GM23338 (cell line): Measurements from ENCODE around the gene OR5H1. TPM values are rescaled to one million over a fixed set of nuclear protein-coding genes. Genes with fewer than 3 reads are reported as not detected.

ENCODE experiments used
- ATAC-seq: fragments of 200-7000 bp; cut with Tn5 transposase; 3 replicates; pipeline ENCODE4 v1.9.1; 2020
- DNase-seq: peaks from one replicate; pipeline ENCODE4 v3.0.0-alpha.2; 2015; ENCODE audit warnings: low spot score
- H2AFZ ChIP-seq: fragments of 200-600 bp; sonication (generic); 2 replicates; pipeline ENCODE4 v1.8.0; 2016; ENCODE audit warnings: antibody characterized with exemption, mild to moderate bottlenecking, moderate library complexity
- H3F3A ChIP-seq: fragments of 200-600 bp; sonication (generic); replicated peaks from 2 replicates; pipeline ENCODE4 v1.8.0; 2017; ENCODE audit warnings: antibody characterized with exemption, mixed run types, low read depth
- H3K27ac ChIP-seq: fragments of 200-600 bp; sonication (generic); 2 replicates; pipeline ENCODE4 v1.6.1; 2016; ENCODE audit warnings: low read depth
- H3K27me3 ChIP-seq: fragments of 200-600 bp; sonication (generic); 2 replicates; pipeline ENCODE4 v1.8.0; 2016; ENCODE audit warnings: mild to moderate bottlenecking, mixed run types, moderate library complexity; ENCODE audit not compliant: insufficient read depth
- H3K36me3 ChIP-seq: fragments of 200-600 bp; sonication (generic); 2 replicates; pipeline ENCODE4 v1.8.0; 2016; ENCODE audit warnings: mild to moderate bottlenecking; ENCODE audit not compliant: insufficient read depth
- H3K4me1 ChIP-seq: fragments of 200-600 bp; sonication (generic); 2 replicates; pipeline ENCODE4 v1.8.0; 2016; ENCODE audit warnings: mild to moderate bottlenecking, moderate library complexity; ENCODE audit not compliant: insufficient read depth
- H3K4me2 ChIP-seq: fragments of 200-600 bp; sonication (generic); 2 replicates; pipeline ENCODE4 v1.7.1; 2017; ENCODE audit warnings: mixed run types
- H3K4me3 ChIP-seq: fragments of 200-600 bp; sonication (generic); 2 replicates; pipeline ENCODE4 v1.6.1; 2016; ENCODE audit warnings: mixed run types
- H3K79me2 ChIP-seq: fragments of 200-600 bp; sonication (generic); replicated peaks from 2 replicates; pipeline ENCODE4 v1.8.0; 2017; ENCODE audit warnings: mild to moderate bottlenecking; ENCODE audit not compliant: insufficient read depth
- H3K9me2 ChIP-seq: fragments of 200-600 bp; sonication (generic); 2 replicates; pipeline ENCODE4 v1.8.0; 2017; ENCODE audit not compliant: insufficient read depth
- H4K20me1 ChIP-seq: fragments of 200-600 bp; sonication (generic); replicated peaks from 2 replicates; pipeline ENCODE4 v1.8.0; 2017; ENCODE audit warnings: mild to moderate bottlenecking; ENCODE audit not compliant: insufficient read depth
- H3K27ac Mint-ChIP-seq: 2 replicates; pipeline ENCODE4 v1.8.0; 2020; ENCODE audit warnings: inconsistent platforms, mild to moderate bottlenecking, moderate library complexity, mixed read lengths
- H3K27me3 Mint-ChIP-seq: 3 replicates; pipeline ENCODE4 v1.8.0; 2022; ENCODE audit warnings: low read depth, mild to moderate bottlenecking, moderate library complexity, mixed read lengths, inconsistent platforms; ENCODE audit not compliant: insufficient read depth, poor library complexity
- H3K36me3 Mint-ChIP-seq: 3 replicates; pipeline ENCODE4 v1.8.0; 2021; ENCODE audit warnings: low read depth, mild to moderate bottlenecking, inconsistent platforms, moderate library complexity, mixed read lengths
- H3K4me1 Mint-ChIP-seq: 3 replicates; pipeline ENCODE4 v1.8.0; 2020; ENCODE audit warnings: mild to moderate bottlenecking, inconsistent platforms, mixed read lengths
- H3K4me3 Mint-ChIP-seq: 3 replicates; pipeline ENCODE4 v1.8.0; 2021; ENCODE audit warnings: moderate library complexity, mild to moderate bottlenecking, inconsistent platforms, mixed read lengths
- H3K9me3 Mint-ChIP-seq: 3 replicates; pipeline ENCODE4 v1.8.0; 2020; ENCODE audit warnings: moderate library complexity, mild to moderate bottlenecking, inconsistent platforms, mixed read lengths
- CREB1 ChIP-seq: fragments of 250-450 bp; sonication (Bioruptor Pico); IDR thresholded peaks from 2 replicates; pipeline ENCODE4 v1.5.0; 2020; ENCODE audit warnings: low read depth, mild to moderate bottlenecking, moderate library complexity
- CTCF ChIP-seq, 2 experiments: fragments of 200-600 bp in 1 of 2; sonication (generic) in 1 of 2; conservative IDR thresholded peaks; 2 replicates each; pipeline versions ENCODE4 v1.5.1 to v1.6.1; 2016 to 2017; ENCODE audit warnings: antibody characterized with exemption in 2 of 2, low read depth in 2 of 2, mild to moderate bottlenecking in 2 of 2, moderate library complexity in 1 of 2
- ETS1 ChIP-seq: IDR thresholded peaks from 2 replicates; pipeline ENCODE4 v1.6.1; 2016; ENCODE audit warnings: antibody characterized with exemption
- EZH2 ChIP-seq: fragments of 200-600 bp; sonication (generic); IDR thresholded peaks from one replicate; pipeline ENCODE4 v1.8.0; 2017; ENCODE audit warnings: antibody characterized with exemption, mild to moderate bottlenecking, low read depth; ENCODE audit not compliant: unreplicated experiment
- EZH2phosphoT487 ChIP-seq: fragments of 200-600 bp; sonication (generic); IDR thresholded peaks from one replicate; pipeline ENCODE4 v1.8.1; 2018; ENCODE audit warnings: antibody characterized with exemption; ENCODE audit not compliant: unreplicated experiment
- JUNB ChIP-seq: IDR thresholded peaks from one replicate; pipeline ENCODE4 v1.6.1; 2016; ENCODE audit warnings: antibody characterized with exemption; ENCODE audit not compliant: unreplicated experiment
- NANOG ChIP-seq: IDR thresholded peaks from 2 replicates; pipeline ENCODE4 v1.6.1; 2016; ENCODE audit warnings: antibody characterized with exemption, borderline replicate concordance
- POLR2AphosphoS5 ChIP-seq: IDR thresholded peaks from 2 replicates; pipeline ENCODE4 v1.6.1; 2016; ENCODE audit warnings: antibody characterized with exemption, low read depth
- STAT1 ChIP-seq: IDR thresholded peaks from one replicate; pipeline ENCODE4 v1.6.1; 2016; ENCODE audit warnings: antibody characterized with exemption; ENCODE audit not compliant: unreplicated experiment
- ZNF114 ChIP-seq: fragments of 250-450 bp; sonication (Bioruptor Pico); IDR thresholded peaks from 2 replicates; pipeline ENCODE4 v1.5.0; 2020; ENCODE audit warnings: mild to moderate bottlenecking, moderate library complexity
- ZNF331 ChIP-seq: fragments of 250-450 bp; sonication (Bioruptor Pico); IDR thresholded peaks from 2 replicates; pipeline ENCODE4 v1.5.0; 2020; ENCODE audit warnings: low read depth, mild to moderate bottlenecking, moderate library complexity
- ZNF462 ChIP-seq: fragments of 250-450 bp; sonication (Bioruptor Pico); IDR thresholded peaks from 2 replicates; pipeline ENCODE4 v1.5.0; 2020; ENCODE audit warnings: mild to moderate bottlenecking, moderate library complexity
- polyA plus RNA-seq: library from polyadenylated mRNA; unstranded; fragments of >200 nt; fragmentation: Nextera tagmentation; extraction: Ambion mirVana; gene quantifications from 2 replicates; pipeline ENCODE4 v1.2.1, GENCODE V29; 2016
- total RNA-seq: library from RNA; depleted of rRNA; stranded (reverse); fragments of >200 nt; shearing (Covaris generic); gene quantifications from 2 replicates; pipeline ENCODE4 v1.2.3, GENCODE V29; 2014

Gene OR5H1
- total and polyA plus RNA-seq, 2 experiments from 2014 or later: not detected

- H3K9me2 ChIP-seq: no peaks in the 10 kb centered on the region
- H3K27ac Mint-ChIP-seq: no peak overlapping the region
- H3K4me1 Mint-ChIP-seq: peaks cover 20% of the 10 kb centered on the region; the same call in 2 of the 3 replicates
These were observed 49.9 kb downstream of the OR5H1 start for GRCh38 chr3:98180319-98180890.

GRCh38 chr3:98182196-98182595 is 51.7 kb downstream of the OR5H1 start:
- H3K4me3 Mint-ChIP-seq: no peak overlapping the region
- no peaks in the 10 kb centered on the region for H3K36me3 ChIP-seq
- no peak overlapping the region for H3K4me3 ChIP-seq
- H3K79me2 ChIP-seq: no peaks in the 10 kb centered on the region
- H3K9me2 ChIP-seq: no peaks in the 10 kb centered on the region
- H3K4me2 ChIP-seq: no peak overlapping the region
- H3K4me1 ChIP-seq: peaks cover 20% of the 10 kb centered on the region
- peaks cover 6% of the 10 kb centered on the region; the same call in 2 of the 3 replicates for H3K36me3 Mint-ChIP-seq
- peak; percentile 69 for ATAC-seq
- peaks cover 6% of the 10 kb centered on the region for H3K9me3 Mint-ChIP-seq
- DNase-seq: peak; percentile 10
- H3K27ac Mint-ChIP-seq: peak overlapping the region; percentile 57; the same call in 1 of the 2 replicates
- H3F3A ChIP-seq: no peaks in the 10 kb centered on the region
- H3K27me3 Mint-ChIP-seq: peaks cover 2% of the 10 kb centered on the region
- H4K20me1 ChIP-seq: no peaks in the 10 kb centered on the region
- no peaks in the 10 kb centered on the region for H3K27me3 ChIP-seq
- H3K27ac ChIP-seq: no peak overlapping the region; the same call in 1 of the 2 replicates
- no peak overlapping the region for H2AFZ ChIP-seq
- H3K4me1 Mint-ChIP-seq: peaks cover 20% of the 10 kb centered on the region; the same call in 2 of the 3 replicates
- no peak for TF ChIP-seq STAT1
- no peak for TF ChIP-seq EZH2phosphoT487
- no peak for TF ChIP-seq EZH2
- no peak for TF ChIP-seq ZNF331 (CRISPR knock-in tag)
- no peak for TF ChIP-seq CTCF (conservative IDR thresholded peaks at IDR 0.05; ENCODE audit: low read depth in 2 of 2)
- TF ChIP-seq NANOG: peak; percentile 69; the same call in 1 of the 2 replicates
- TF ChIP-seq CREB1 (CRISPR knock-in tag): no peak
- 0 out of 2 replicates have a peak, but pooled peaks have one; percentile 31 for TF ChIP-seq ZNF462 (CRISPR knock-in tag)

More at GRCh38 chr3:98180319-98180890, 49.9 kb downstream of the OR5H1 start:
- Histone ChIP-seq H3K4me1 (peaks cover 20% of the 10 kb centered on the region), H3K36me3 (no peaks in the 10 kb centered on the region), H3F3A (no peaks in the 10 kb centered on the region), H2AFZ (no peak overlapping the region), H3K4me2 (no peak overlapping the region), H4K20me1 (no peaks in the 10 kb centered on the region), H3K4me3 (no peak overlapping the region), H3K27ac (no peak overlapping the region), H3K79me2 (no peaks in the 10 kb centered on the region), H3K27me3 (no peaks in the 10 kb centered on the region)
- DNase-seq (no peak), ATAC-seq (no peak)
- Mint-ChIP-seq H3K36me3 (peaks cover 22% of the 10 kb centered on the region), H3K27me3 (peaks cover 2% of the 10 kb centered on the region), H3K9me3 (peaks cover 23% of the 10 kb centered on the region), H3K4me3 (no peak overlapping the region)
- TF ChIP-seq EZH2 (no peak), ZNF114 (CRISPR knock-in tag) (no peak), JUNB (no peak), NANOG (no peak), ETS1 (no peak), POLR2AphosphoS5 (no peak), STAT1 (no peak)
